GM12878 (cell line): ENCODE results near the gene CDX1. TPM values are rescaled to one million over a fixed set of nuclear protein-coding genes. Genes with fewer than 3 reads are reported as not detected.

ENCODE experiments used
- CEBPB ChIP-seq, 2 experiments: fragments of 150-350 bp in 1 of 2; IDR thresholded peaks; 2 replicates each; pipeline ENCODE4 v1.6.1; 2012 to 2014; ENCODE audit warnings: low read depth in 2 of 2, low read length in 2 of 2, borderline replicate concordance in 1 of 2, inconsistent platforms in 1 of 2
- CHD1 ChIP-seq: IDR thresholded peaks from 2 replicates; pipeline ENCODE4 v1.6.1; 2012; ENCODE audit warnings: low read depth, low read length, improper control_type of control experiment
- ELK1 ChIP-seq: IDR thresholded peaks from 2 replicates; pipeline ENCODE4 v1.6.1; 2012; ENCODE audit warnings: low read depth, low read length, improper control_type of control experiment
- HDAC2 ChIP-seq: fragments of 200-600 bp; sonication (generic); IDR thresholded peaks from 2 replicates; pipeline ENCODE4 v1.6.1; 2017
- IRF4 ChIP-seq: IDR thresholded peaks from 2 replicates; pipeline ENCODE4 v1.6.1; 2011; ENCODE audit warnings: low read depth, low read length
- JUND ChIP-seq: IDR thresholded peaks from 2 replicates; pipeline ENCODE4 v1.6.1; 2012; ENCODE audit warnings: low read depth, mild to moderate bottlenecking, low read length, improper control_type of control experiment, moderate library complexity
- NBN ChIP-seq: fragments of 450-650 bp; IDR thresholded peaks from 2 replicates; pipeline ENCODE4 v1.6.1; 2016
- NFIC ChIP-seq: IDR thresholded peaks from 2 replicates; pipeline ENCODE4 v1.6.1; 2012; ENCODE audit warnings: low read depth, mild to moderate bottlenecking, inconsistent platforms, low read length, moderate library complexity
- NR2F1 ChIP-seq: fragments of 450-650 bp; conservative IDR thresholded peaks from 2 replicates; pipeline ENCODE4 v1.6.1; 2017; ENCODE audit warnings: mild to moderate bottlenecking
- NRF1 ChIP-seq: conservative IDR thresholded peaks from 2 replicates; pipeline ENCODE4 v1.6.1; 2011; ENCODE audit warnings: mild to moderate bottlenecking, low read depth, low read length, improper control_type of control experiment
- POLR2A ChIP-seq: IDR thresholded peaks from 2 replicates; pipeline ENCODE4 v1.6.1; 2011; ENCODE audit warnings: low read depth, mild to moderate bottlenecking, low read length
- RAD51 ChIP-seq: fragments of 450-650 bp; IDR thresholded peaks from 2 replicates; pipeline ENCODE4 v1.6.1; 2016; ENCODE audit warnings: moderate library complexity, mild to moderate bottlenecking, inconsistent platforms
- RCOR1 ChIP-seq: conservative IDR thresholded peaks from 2 replicates; pipeline ENCODE4 v1.6.1; 2012; ENCODE audit warnings: low read depth, low read length, improper control_type of control experiment
- TBL1XR1 ChIP-seq: IDR thresholded peaks from 2 replicates; pipeline ENCODE4 v1.6.1; 2012; ENCODE audit warnings: low read depth, low read length, improper control_type of control experiment
- TCF12 ChIP-seq: IDR thresholded peaks from 2 replicates; pipeline ENCODE4 v1.6.1; 2011; ENCODE audit warnings: low read depth, mild to moderate bottlenecking, low read length
- USF1 ChIP-seq: IDR thresholded peaks from 2 replicates; pipeline ENCODE4 v1.6.1; 2011; ENCODE audit warnings: borderline replicate concordance, low read depth, mild to moderate bottlenecking, moderate library complexity, mixed read lengths, low read length; ENCODE audit not compliant: insufficient read depth; ENCODE audit errors: extremely low read length
- YY1 ChIP-seq: IDR thresholded peaks from 2 replicates; pipeline ENCODE4 v1.6.1; 2011; ENCODE audit warnings: low read depth, mild to moderate bottlenecking, low read length
- ZBTB11 ChIP-seq: fragments of 450-650 bp; formaldehyde crosslinking; IDR thresholded peaks from 2 replicates; pipeline ENCODE4 v1.5.0; 2022; ENCODE audit warnings: mild to moderate bottlenecking, missing genetic modification characterization
- ZBTB33 ChIP-seq: fragments of 450-650 bp; IDR thresholded peaks from 2 replicates; pipeline ENCODE4 v1.6.1; 2017; ENCODE audit warnings: mild to moderate bottlenecking
- ZBTB40 ChIP-seq: fragments of 450-650 bp; IDR thresholded peaks from 2 replicates; pipeline ENCODE4 v1.6.1; 2016; ENCODE audit warnings: mild to moderate bottlenecking, moderate library complexity, borderline replicate concordance
- polyA plus RNA-seq, 11 experiments: library from polyadenylated mRNA; depleted of rRNA in 4 of 11; unstranded in 6 of 11; stranded (reverse) in 5 of 11; fragments of >200 nt; fragmentation: Nextera tagmentation in 4 of 11; fragmentation: Illumina TruSeq in 1 of 11; extraction: Ambion mirVana in 4 of 11; extraction: Trizol in 1 of 11; gene quantifications; 1 replicate in 1 of 11; 2 replicates in 10 of 11; pipeline versions ENCODE4 v1.2.1 to v1.2.3, GENCODE V29; 2011 to 2016; ENCODE audit warnings: inconsistent platforms in 2 of 11, missing spikeins in 2 of 11, low read depth in 1 of 11
- total RNA-seq, 4 experiments: library from RNA; depleted of rRNA in 3 of 4; stranded (reverse); fragments of >200 nt in 3 of 4; fragmentation: Illumina TruSeq in 1 of 4; extraction: Trizol in 1 of 4; gene quantifications; 2 replicates each; pipeline versions ENCODE4 v1.2.1 to v1.2.3, GENCODE V29; 2013 to 2021

Gene CDX1
- total and polyA plus RNA-seq, 10 of the 15 experiments (the other 5 are each of a cell fraction or from before 2014, with no cell fraction given), result not detected

- TF ChIP-seq RCOR1 (no peak), IRF4 (no peak), NBN (no peak), NRF1 (no peak), JUND (no peak), ELK1 (no peak), USF1 (no peak), HDAC2 (no peak), RAD51 (no peak), ZBTB11 (CRISPR knock-in tag) (no peak), ZBTB33 (no peak), NFIC (no peak), CHD1 (no peak), ZBTB40 (no peak), POLR2A (no peak), NR2F1 (peak; percentile 96), YY1 (peak; percentile 67; the same call in 1 of the 2 replicates), TBL1XR1 (no peak), TCF12 (no peak), CEBPB (IDR thresholded peaks at IDR 0.05; ENCODE audit: borderline replicate concordance in 1 of 2, low read depth in 2 of 2, low read length in 2 of 2) (peak in 1 of 2 experiments; percentile 42; a peak in 1 of 4 replicates)
Measured at GRCh38 chr5:150129813-150130492, 36.6 kb upstream of the CDX1 start (continued).
